RPMI8226 (cell line): Measurements from ENCODE around the gene ATF7.
"Not testable (repeated sequence)": the region's sequence is repeated elsewhere in the genome, so short reads cannot be mapped to it uniquely, and the experiment has no call there.

Source experiments
- DNase-seq: peaks from one replicate; pipeline ENCODE4 v3.0.0-alpha.2; 2015

Gene ATF7

DNA sequence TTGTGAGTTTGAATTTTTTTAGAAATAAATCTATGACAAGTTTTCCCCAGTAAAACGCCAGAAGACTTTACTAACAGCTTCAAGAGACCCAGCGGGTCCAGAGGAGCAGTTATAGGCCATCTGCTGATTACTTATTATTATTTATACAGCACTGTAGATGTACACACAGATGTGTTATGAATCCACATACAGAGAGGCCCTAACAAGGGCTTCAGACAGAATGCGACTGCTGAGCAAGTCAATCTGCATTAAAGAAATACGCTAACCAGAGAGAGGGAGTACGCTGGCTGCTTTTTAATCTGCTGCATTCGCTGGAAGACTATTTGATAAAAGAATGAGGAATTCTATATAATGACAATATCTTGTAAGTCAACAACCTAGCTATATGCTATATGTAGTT lies 32.5 kb downstream of the ATF7 start:
- DNase-seq = no peak

DNA sequence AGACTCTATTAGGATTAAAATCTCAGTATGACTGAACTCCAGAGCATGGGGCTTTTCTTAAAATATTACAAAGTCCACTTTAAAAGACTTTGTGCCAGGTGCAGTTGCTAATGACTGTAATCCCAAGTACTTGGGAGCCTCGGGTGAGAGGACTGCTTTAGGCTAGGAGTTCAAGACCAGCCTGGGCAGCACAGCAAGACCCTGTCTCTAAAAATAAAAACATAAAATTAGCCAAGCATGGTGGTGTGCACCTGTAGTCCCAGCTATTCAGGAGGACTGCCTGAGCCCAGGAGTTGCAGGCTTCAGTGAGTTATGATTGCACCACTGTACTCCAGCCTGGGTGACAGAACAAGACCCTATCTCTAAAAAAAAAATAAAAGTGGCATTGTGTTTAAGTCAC lies 33.2 kb downstream of the ATF7 start:
- no peak for DNase-seq

- no peak for DNase-seq
Observed at GRCh38 chr12:53592426-53592825, 33.8 kb downstream of the ATF7 start.

DNA sequence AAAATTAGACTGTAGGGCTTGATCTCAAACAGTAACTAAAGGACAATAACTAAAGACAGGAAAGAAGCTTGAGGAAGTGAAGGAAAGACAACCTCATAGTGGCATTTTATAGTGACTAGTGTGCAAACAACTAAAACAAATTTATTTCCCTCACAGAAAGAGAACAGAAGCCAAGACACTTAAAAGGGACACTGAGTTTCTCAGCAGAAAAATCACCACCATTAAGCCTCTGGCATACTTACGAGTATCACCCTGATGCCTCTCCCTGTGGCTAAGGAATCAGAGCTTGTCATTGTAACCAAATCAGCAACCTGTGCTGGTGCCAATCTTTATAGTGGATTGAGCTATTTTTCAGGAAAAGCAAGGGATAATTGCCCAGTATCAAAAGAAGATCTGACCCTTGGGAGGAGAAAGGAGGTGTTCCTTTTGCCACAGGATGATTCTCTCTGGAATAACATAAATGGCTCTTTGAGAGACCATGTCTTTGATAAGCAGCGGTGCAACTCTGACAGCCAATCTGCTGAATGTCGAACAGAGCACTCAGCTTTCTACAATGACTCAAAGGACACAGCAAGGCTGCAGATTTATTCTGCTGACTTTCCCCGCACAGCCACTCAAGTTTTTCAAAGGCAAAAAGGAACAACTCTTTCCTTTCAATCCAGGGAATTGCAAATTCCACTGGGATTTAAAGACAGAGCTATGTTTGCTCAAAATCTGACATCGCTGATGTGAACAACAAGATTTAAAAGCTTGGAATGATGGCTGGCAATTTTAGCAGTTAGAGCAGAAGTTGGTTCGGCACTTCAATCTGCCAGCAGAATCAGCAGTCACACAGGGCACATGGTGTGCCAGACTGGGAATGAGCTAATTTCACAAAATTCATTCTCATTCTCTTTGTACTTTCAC lies 34.6 kb downstream of the ATF7 start:
- no peak for DNase-seq

- DNase-seq = no peak
Observed at GRCh38 chr12:53590652-53591051, 35.5 kb downstream of the ATF7 start.

GRCh38 chr12:53589915-53590314 lies 36.3 kb downstream of the ATF7 start:
- DNase-seq = no peak

- DNase-seq = no peak
Observed at GRCh38 chr12:53589423-53589822, 36.8 kb downstream of the ATF7 start.

- DNase-seq = no peak
Observed at GRCh38 chr12:53588123-53588522, 38.1 kb downstream of the ATF7 start.

GRCh38 chr12:53586745-53587144 lies 39.4 kb downstream of the ATF7 start:
- no peak for DNase-seq

GRCh38 chr12:53585448-53586125 lies 40.6 kb downstream of the ATF7 start:
- peak; percentile 4 for DNase-seq

GRCh38 chr12:53579545-53579955 lies 46.6 kb downstream of the ATF7 start:
- no peak for DNase-seq

GRCh38 chr12:53578783-53579182 lies 47.4 kb downstream of the ATF7 start:
- DNase-seq = no peak

DNA sequence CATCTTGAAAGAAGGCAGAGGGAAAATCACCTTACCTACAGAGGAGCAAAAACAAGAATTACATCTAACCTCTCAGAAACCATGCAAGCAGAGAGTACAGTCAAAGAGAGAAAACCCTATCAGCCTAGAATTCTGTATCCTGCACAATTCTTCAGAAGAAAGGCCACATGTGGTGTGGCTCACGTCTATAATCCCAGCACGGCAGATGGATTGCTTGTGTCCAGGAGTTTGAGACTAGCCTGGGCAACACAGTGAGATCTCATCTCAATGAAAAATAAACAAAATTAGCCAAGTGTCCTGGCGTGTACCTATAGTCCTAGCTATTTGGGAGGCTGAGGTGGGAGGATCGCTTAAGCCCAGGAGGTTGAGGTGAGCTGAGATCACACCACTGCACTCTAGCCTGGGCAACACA lies 48.2 kb downstream of the ATF7 start:
- no peak for DNase-seq

- DNase-seq = peak; percentile 33
Observed at GRCh38 chr12:53575502-53576249, 50.5 kb downstream of the ATF7 start.

DNA sequence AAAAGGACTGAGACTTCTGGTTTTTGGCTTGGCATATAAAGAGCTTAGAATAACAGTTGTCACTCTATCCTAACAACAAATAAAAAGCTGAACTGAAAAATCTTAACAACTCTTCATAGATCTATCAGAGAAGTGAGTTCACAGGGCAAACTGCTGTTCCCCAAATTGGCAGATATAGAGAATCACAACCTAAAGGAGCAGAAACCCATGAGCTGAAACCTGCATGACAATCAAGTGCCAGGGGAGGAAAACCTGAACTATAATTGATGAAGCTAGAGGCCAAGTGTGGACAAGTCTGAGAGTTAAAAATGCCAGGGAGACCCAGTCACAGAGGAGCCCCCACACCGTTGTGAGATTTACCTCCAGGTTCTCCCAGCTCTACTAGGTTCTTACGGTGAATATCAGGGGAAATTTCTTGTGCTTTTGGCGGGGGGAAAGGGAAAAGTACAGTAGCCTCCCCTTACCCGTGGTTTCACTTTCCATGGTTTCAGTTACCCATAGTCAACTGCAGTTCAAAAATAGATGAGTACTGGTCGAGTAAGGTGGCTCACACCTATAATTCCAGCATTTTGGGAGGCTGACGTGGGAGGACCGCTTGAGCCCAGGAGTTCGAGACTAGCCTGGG lies 53.9 kb downstream of the ATF7 start:
- peak; percentile 6 for DNase-seq

- no peak for DNase-seq
Observed at GRCh38 chr12:53571295-53571694, 54.9 kb downstream of the ATF7 start.

- DNase-seq = no peak
Observed at GRCh38 chr12:53568809-53569557, 57.2 kb downstream of the ATF7 start.

DNA sequence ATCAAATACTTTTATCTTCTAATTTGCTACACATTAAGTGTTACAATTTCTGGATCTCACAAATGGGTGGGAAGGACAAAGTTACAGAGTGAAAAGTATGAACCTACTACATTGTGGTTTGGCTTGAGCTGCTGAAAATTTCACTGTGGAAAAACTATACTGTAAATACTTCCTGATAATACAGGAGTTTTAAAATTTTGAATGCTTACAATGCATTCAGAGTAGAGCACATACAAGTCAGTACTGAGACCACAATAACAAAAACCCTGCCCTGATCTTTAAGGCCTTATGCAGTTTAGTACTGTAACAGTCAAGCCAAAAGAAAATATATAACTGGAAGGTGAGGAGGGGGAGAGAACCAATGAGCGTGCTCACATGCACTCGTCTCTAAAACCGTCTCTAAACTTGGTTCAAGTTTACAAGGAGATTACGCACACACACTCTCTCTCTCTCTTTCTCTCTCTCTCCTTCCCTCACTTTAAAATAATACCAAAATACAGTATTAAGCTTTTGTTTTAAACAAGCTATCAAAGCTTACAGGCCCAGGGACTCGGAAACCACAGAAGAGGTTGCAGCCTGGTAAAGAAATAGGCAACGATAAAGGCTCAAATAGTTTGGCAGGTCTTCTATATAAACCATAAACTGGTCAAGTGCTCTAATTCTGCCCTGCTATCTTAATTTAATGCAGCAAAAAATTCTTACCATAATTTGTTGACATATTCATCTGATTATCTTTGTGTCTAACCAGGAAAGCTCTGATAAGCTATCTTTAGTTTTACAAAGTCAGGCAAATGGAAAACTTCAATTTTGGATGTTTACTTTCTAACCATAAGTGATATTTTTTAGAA lies 58.0 kb downstream of the ATF7 start:
- no peak for DNase-seq

GRCh38 chr12:53565376-53565775 lies 60.8 kb downstream of the ATF7 start:
- DNase-seq = not testable (repeated sequence)

- no peak for DNase-seq
Observed at GRCh38 chr12:53564941-53565340, 61.2 kb downstream of the ATF7 start.

DNA sequence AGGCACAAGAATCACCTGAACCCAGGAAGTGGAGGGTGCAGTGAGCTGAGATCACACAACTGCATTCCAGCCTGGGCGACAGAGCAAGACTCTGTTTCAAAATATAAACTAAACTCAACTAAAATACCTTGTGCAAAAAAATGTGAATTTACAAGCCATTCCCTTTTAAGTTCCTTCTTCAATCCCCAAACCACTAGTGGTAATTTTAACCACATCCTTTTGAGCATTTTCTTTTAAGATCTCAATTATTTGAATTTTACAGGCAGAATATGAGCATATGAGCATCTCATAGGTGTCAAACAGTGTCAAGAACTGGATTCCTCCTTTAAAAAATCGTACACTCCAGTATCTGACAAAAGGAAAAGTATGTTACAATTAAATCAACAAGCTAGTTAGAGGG lies 61.9 kb downstream of the ATF7 start:
- DNase-seq = no peak
